ENCODE results near the gene ZDHHC13. TPM values are rescaled to one million over a fixed set of nuclear protein-coding genes. Genes with fewer than 3 reads are reported as not detected.

The ZDHHC13 gene
- total RNA-seq, 1 donor from 2014 or later, result 18.2 TPM

GRCh38 chr11:19091366-19091765 is 25.6 kb upstream of the ZDHHC13 start:
- H3K9me3 Mint-ChIP-seq, result peaks cover 3% of the 10 kb centered on the region
- no peaks in the 10 kb centered on the region for H3K36me3 Mint-ChIP-seq
- H3K4me3 Mint-ChIP-seq, result no peak overlapping the region
- peaks cover 11% of the 10 kb centered on the region for H3K27me3 Mint-ChIP-seq
- H3K4me1 Mint-ChIP-seq (ENCODE audit: unreplicated experiment), result no peaks in the 10 kb centered on the region
- no peak for DNase-seq (ENCODE audit: extremely low spot score, unreplicated experiment)
- no peak overlapping the region for H3K27ac Mint-ChIP-seq
- TF ChIP-seq CTCF (conservative IDR thresholded peaks at IDR 0.05), result no peak

GRCh38 chr11:19092342-19092741 is 24.6 kb upstream of the ZDHHC13 start:
- no peaks in the 10 kb centered on the region for H3K9me3 Mint-ChIP-seq
- no peak for TF ChIP-seq CTCF (conservative IDR thresholded peaks at IDR 0.05)
- peaks cover 11% of the 10 kb centered on the region for H3K27me3 Mint-ChIP-seq
- no peaks in the 10 kb centered on the region for H3K36me3 Mint-ChIP-seq
- no peak overlapping the region for H3K27ac Mint-ChIP-seq
- no peak overlapping the region for H3K4me3 Mint-ChIP-seq
- no peak for DNase-seq (ENCODE audit: extremely low spot score, unreplicated experiment)
- no peaks in the 10 kb centered on the region for H3K4me1 Mint-ChIP-seq (ENCODE audit: unreplicated experiment)

- H3K9me3 Mint-ChIP-seq, result no peaks in the 10 kb centered on the region
- no peak for TF ChIP-seq CTCF (conservative IDR thresholded peaks at IDR 0.05)
- H3K27ac Mint-ChIP-seq, result no peak overlapping the region
- DNase-seq (ENCODE audit: extremely low spot score, unreplicated experiment), result no peak
- no peaks in the 10 kb centered on the region for H3K4me1 Mint-ChIP-seq (ENCODE audit: unreplicated experiment)
- no peak overlapping the region for H3K4me3 Mint-ChIP-seq
- no peaks in the 10 kb centered on the region for H3K36me3 Mint-ChIP-seq
- peaks cover 16% of the 10 kb centered on the region for H3K27me3 Mint-ChIP-seq
Measured at GRCh38 chr11:19092850-19093249, 24.1 kb upstream of the ZDHHC13 start.

- Mint-ChIP-seq H3K4me3 (no peak overlapping the region), H3K36me3 (no peaks in the 10 kb centered on the region)
Measured at GRCh38 chr11:19093976-19094375, 23.0 kb upstream of the ZDHHC13 start.

GRCh38 chr11:19094859-19095258 is 22.1 kb upstream of the ZDHHC13 start:
- Mint-ChIP-seq H3K27ac (no peak overlapping the region), H3K36me3 (no peaks in the 10 kb centered on the region), H3K27me3 (peaks cover 20% of the 10 kb centered on the region), H3K4me1 (ENCODE audit: unreplicated experiment) (no peaks in the 10 kb centered on the region), H3K9me3 (no peaks in the 10 kb centered on the region), H3K4me3 (no peak overlapping the region)
- no peak for TF ChIP-seq CTCF (conservative IDR thresholded peaks at IDR 0.05)
- DNase-seq (ENCODE audit: extremely low spot score, unreplicated experiment), result no peak

More at GRCh38 chr11:19093976-19094375, 23.0 kb upstream of the ZDHHC13 start:
- Mint-ChIP-seq H3K9me3 (no peaks in the 10 kb centered on the region), H3K4me1 (ENCODE audit: unreplicated experiment) (no peaks in the 10 kb centered on the region), H3K27me3 (peaks cover 20% of the 10 kb centered on the region), H3K27ac (no peak overlapping the region)
- TF ChIP-seq CTCF (conservative IDR thresholded peaks at IDR 0.05), result no peak
- DNase-seq (ENCODE audit: extremely low spot score, unreplicated experiment), result no peak

- no peaks in the 10 kb centered on the region for H3K4me1 Mint-ChIP-seq (ENCODE audit: unreplicated experiment)
- H3K4me3 Mint-ChIP-seq, result no peak overlapping the region
- no peak overlapping the region for H3K27ac Mint-ChIP-seq
- H3K27me3 Mint-ChIP-seq, result peaks cover 10% of the 10 kb centered on the region
- no peaks in the 10 kb centered on the region for H3K36me3 Mint-ChIP-seq
- no peaks in the 10 kb centered on the region for H3K9me3 Mint-ChIP-seq
- DNase-seq (ENCODE audit: extremely low spot score, unreplicated experiment), result no peak
- TF ChIP-seq CTCF (conservative IDR thresholded peaks at IDR 0.05), result no peak
Measured at GRCh38 chr11:19099093-19099492, 17.9 kb upstream of the ZDHHC13 start.
